Fibroblast of lung (primary cell): ENCODE measurements around the gene MICALL1.

Experiments
- CTCF ChIP-seq, 2 donors: IDR thresholded peaks in 1 of 2; conservative IDR thresholded peaks in 1 of 2; 1 replicate in 1 of 2; 2 replicates in 1 of 2; pipeline ENCODE4 v1.5.1; 2011 to 2012; ENCODE audit warnings: low read length in 2 of 2, control low read depth in 1 of 2, inconsistent platforms in 1 of 2, low read depth in 1 of 2, mild to moderate bottlenecking in 1 of 2
- EZH2 ChIP-seq: IDR thresholded peaks from 2 replicates; pipeline ENCODE4 v1.5.1; 2012; ENCODE audit warnings: low read length, control low read depth, mild to moderate bottlenecking; ENCODE audit errors: missing control alignments

- TF ChIP-seq EZH2 = no peak
- no peak for TF ChIP-seq CTCF (conservative IDR thresholded peaks at IDR 0.05 in 1 of 2, IDR thresholded peaks at IDR 0.05 in 1 of 2; ENCODE audit: low read depth in 1 of 2, low read length in 2 of 2)
Measured at GRCh38 chr22:37910890-37911672, 5.0 kb downstream of the MICALL1 start.
